ENCODE results near the gene ATF7.

ATF7 gene

GRCh38 chr12:53516758-53517455 is 109.3 kb downstream of the ATF7 start:
- DNase-seq = no peak

DNA sequence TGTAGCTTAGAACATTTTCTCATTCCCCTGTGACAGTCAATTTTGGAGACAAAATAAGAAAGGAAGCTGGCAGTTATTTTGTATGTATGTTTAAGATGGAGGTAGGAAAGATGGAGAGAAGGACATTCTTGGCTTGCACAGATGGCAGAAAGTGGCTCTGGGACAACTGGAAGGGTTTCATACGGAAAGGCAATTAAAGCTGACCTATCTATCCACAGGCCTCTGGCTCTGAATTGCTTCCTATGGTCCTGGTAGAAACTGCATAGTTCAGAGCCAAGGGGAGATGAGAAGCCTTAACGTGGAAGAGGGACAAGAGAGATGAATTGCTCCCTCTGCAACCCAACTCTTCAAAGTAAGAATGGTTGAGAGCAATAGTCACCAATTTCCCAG is 110.9 kb downstream of the ATF7 start:
- DNase-seq = no peak

DNA sequence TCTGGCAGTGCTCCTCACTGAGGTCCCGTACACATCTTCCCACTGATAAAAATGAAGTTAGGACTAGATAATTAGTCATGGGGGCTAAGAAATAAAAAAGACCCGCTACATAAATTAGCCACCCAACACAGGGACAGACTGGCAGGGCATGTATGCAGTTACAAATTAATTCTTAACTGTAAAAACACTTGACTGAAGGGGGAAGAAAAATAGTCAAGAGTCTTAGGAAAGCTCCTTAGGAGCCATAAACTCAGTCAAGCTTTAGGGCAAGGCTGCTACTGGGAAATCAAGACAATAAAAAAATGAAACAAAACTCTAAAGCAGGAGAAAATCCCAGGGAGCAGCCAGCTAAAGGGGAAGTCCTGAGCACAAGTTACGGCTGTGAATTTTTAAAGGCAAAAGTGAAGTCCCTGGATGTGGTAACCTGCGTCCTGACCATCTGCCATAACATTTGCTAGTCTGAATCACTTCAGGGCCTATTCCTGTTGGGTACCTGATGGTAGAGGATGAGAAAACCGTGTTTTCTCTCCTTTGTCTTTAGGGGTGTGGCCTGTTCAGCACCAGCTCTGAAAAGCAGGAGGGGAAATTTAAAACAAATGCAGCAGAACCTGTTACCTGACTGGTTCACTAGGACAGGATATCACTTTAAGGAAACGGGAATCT is 111.4 kb downstream of the ATF7 start:
- DNase-seq = no peak

GRCh38 chr12:53513712-53514410 is 112.3 kb downstream of the ATF7 start:
- DNase-seq = no peak

DNA sequence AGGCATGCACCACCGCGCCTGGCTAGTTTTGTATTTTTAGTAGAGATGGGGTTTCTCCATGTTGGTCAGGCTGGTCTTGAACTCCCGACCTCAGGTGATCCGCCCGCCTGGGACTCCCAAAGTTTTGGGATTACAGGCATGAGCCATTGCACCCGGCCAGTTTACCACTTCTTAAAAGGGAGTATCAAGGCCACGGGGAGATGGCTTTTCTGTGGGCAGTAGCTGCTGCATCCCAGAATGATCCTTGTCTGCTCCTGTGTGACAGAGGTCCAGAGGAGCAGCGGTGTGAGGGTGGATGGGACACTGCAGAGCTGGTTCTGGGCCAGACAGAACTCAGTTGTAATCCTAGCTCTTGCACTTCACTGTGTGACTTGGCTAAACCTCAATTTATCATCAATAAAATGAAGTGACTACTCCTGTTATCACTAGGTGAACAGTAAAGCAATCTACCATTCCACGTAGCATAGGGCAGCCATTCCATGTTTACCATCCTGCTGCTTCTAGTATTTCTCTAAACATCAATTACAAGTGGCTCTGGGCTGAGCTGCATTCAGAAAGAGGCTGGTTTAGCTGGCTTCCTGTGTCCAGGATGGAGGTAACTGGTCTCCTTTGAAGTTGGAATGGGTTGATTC is 115.9 kb downstream of the ATF7 start:
- DNase-seq = no peak

DNA sequence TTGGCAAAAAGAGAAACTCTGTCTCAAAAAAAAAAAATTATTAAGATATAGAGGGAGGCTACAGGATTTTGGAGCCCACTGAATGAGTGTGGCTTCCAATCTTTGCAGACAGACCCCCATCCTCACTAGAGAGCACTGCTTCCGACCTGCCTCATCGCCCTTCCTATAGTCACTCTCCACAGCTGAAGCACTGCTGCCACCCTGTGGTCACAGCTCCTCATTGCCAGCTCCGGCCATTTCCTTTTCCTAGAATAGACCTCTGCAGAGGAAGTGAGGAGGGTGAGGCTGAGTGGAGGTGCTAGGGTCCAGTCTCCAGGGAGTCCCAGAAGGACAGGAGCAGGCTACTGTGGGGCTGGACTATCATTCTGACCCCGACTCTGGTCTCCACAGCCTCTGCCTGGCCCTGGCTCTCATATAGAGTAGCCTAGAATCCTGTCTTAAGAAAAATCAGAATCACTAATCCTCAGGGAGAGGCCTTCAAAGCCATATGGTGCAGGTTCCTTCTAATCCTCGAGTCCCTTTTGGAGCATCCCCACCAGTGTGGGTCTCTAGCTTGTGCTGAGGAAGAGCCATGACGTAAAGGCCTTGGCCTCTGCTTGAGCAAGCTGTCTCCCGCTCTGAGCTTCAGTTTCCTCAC is 117.5 kb downstream of the ATF7 start:
- peak; percentile 72 for DNase-seq

- no peak for DNase-seq
These were observed 118.6 kb downstream of the ATF7 start for GRCh38 chr12:53507603-53507885.

GRCh38 chr12:53506881-53507602 is 119.1 kb downstream of the ATF7 start, which contains the start of gene NPFF:
Gene NPFF (minus strand): TSS chr12:53507484. CDS start chr12:53507474, 10 bp downstream.
- DNase-seq = no peak

DNA sequence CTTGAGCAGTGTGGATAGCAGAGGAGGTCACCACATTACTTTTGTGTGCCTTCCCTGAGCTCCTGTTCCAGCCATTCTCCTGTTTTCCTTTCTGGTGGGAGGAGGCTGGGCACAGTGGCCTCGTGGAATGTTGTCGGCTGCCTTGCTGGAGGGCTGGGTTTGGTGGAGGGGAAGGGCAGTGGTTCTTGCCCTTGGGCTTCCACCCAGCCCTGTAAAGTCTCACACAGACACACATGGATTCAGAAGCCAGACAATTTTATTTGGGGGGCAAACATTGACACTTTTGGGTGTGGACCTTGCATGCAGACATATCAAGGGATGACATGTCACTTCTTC is 119.8 kb downstream of the ATF7 start:
- no peak for DNase-seq

GRCh38 chr12:53505555-53506449 is 120.4 kb downstream of the ATF7 start:
- no peak for DNase-seq

- DNase-seq = no peak
These were observed 121.1 kb downstream of the ATF7 start for GRCh38 chr12:53505086-53505485.

DNA sequence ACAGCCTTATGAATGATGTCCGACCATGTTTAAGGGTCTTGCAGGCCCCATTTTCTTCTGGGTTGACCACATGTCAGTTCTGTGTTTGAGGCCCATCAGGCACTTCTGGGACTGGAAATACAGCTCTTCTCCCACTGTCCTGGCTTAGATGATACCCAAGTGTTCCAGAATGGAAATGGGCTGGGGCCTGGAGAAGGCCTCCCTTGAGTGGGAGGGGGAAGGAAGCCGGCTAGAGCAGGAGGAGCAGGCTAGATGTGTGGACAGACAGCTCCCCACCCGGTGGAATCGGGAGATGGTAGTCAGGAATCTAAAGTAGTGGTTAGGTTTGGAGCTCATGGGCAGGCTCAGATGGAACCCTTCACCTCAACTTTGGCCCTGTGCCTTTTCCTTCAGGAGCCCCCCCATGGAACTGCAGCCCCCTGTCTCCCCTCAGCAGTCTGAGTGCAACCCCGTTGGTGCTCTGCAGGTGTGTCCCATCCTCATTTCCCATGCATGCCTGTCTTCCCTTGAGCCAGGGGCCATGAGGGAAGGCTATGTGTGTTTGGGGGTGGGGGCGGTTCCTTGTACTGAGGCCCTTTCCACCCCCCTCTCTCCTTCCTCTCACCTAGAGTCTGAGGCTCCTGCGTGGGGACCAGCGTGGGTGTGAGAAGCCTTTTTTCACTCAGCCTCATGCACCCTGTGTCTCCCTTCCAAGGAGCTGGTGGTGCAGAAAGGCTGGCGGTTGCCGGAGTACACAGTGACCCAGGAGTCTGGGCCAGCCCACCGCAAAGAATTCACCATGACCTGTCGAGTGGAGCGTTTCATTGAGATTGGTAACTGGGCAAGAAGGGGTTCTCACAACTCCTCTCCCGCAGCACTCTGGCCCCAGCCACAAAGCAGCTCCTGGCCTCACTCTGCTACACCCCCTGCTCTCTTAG is 121.9 kb downstream of the ATF7 start:
- DNase-seq = no peak

- DNase-seq = no peak
These were observed 123.0 kb downstream of the ATF7 start for GRCh38 chr12:53502983-53503728.

DNA sequence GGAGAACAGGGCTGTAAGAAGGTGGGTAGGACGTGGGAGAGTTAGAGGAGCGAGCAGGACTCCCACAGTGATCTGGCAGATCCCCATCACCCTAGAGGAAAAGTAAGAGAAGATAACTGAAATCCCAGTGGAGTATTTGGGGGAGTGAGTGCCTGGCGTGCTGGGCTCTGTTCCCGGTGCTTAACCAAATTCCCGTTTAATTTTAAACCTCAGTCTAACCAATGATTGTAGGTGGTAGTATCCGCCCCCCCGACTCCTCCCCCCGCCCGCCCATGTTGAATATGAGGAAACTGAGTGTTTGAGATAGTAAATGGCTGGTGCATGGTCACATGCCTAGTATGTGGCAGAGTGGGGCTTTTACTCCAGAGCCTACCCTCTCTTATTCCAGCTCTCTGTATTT is 123.9 kb downstream of the ATF7 start:
- DNase-seq = no peak

GRCh38 chr12:53501615-53502181 is 124.5 kb downstream of the ATF7 start:
- DNase-seq = no peak

- DNase-seq = peak; percentile 96
These were observed 125.2 kb downstream of the ATF7 start, which contains the start of gene TARBP2 for GRCh38 chr12:53500776-53501614. Gene TARBP2 (plus strand): TSS chr12:53501283. CDS start chr12:53501409, 126 bp downstream.

DNA sequence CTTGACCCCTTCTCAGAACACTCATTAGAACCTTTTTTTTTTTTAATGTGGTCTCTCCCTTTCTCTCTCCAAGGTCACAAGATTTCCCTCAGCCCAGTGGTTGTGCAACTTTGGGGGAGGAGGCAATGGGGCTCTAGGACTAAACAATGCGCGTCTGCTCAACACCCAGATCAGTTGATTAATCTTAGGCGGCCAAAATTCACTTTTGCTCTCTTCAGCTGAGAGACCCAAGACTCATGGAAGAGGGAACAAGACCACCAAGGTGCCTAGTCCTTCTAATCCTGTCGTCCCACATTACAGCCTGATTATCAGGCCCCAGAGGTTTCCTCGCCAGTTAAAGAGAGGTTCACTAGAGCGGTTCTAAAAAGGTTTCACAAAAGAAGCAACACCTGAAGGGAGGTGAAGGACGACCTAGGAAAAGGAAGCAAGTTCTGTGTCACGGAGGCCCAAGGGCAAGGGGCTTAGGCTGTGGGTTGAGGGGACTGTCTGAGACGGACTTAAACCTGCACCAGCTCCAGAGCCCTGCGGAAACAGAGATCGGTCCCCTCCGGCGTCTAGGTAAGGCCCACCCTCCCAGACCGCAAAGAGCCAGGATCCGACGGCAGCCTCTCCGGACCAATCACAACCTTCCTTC is 125.9 kb downstream of the ATF7 start:
- no peak for DNase-seq

All from activated CD4-positive, alpha-beta T cell treated with anti-CD3 and anti-CD28 coated beads for 1 hour (primary cell).